Naive B cell (primary cell): ENCODE measurements around the gene DLL4. TPM values are rescaled to one million over a fixed set of nuclear protein-coding genes. Genes with fewer than 3 reads are reported as not detected.

Experiments
- ATAC-seq, 2 donors: fragments of 150-1000 bp; cut with Tn5 transposase; 2 replicates each; pipeline ENCODE4 v1.10.0; 2021; ENCODE audit warnings: low read depth in 2 of 2, mild to moderate bottlenecking in 2 of 2, moderate library complexity in 2 of 2
- DNase-seq: peaks from one replicate; pipeline ENCODE4 v3.0.0; 2022
- H3K27ac Mint-ChIP-seq, 6 donors: one replicate each; pipeline ENCODE4 v1.8.0; 2020 to 2022; ENCODE audit warnings: mild to moderate bottlenecking in 6 of 6, mixed read lengths in 6 of 6, moderate library complexity in 5 of 6, inconsistent platforms in 2 of 6
- H3K27me3 Mint-ChIP-seq, 3 donors: one replicate each; pipeline ENCODE4 v1.8.0; 2021 to 2022; ENCODE audit warnings: mixed read lengths in 3 of 3, mild to moderate bottlenecking in 1 of 3
- H3K36me3 Mint-ChIP-seq, 2 donors: one replicate each; pipeline ENCODE4 v1.8.0; 2020 to 2022; ENCODE audit warnings: mixed read lengths in 2 of 2, inconsistent platforms in 1 of 2, mild to moderate bottlenecking in 1 of 2
- H3K4me1 Mint-ChIP-seq, 3 donors: one replicate each; pipeline ENCODE4 v1.8.0; 2020 to 2022; ENCODE audit warnings: mixed read lengths in 3 of 3, inconsistent platforms in 1 of 3, mild to moderate bottlenecking in 1 of 3, moderate library complexity in 1 of 3
- H3K4me3 Mint-ChIP-seq, 8 donors: one replicate each; pipeline ENCODE4 v1.8.0; 2020 to 2022; ENCODE audit warnings: mild to moderate bottlenecking in 8 of 8, mixed read lengths in 8 of 8, moderate library complexity in 8 of 8, inconsistent platforms in 2 of 8
- H3K9me3 Mint-ChIP-seq, 7 donors: one replicate each; pipeline ENCODE4 v1.8.0; 2020 to 2022; ENCODE audit warnings: mixed read lengths in 7 of 7, mild to moderate bottlenecking in 5 of 7, inconsistent platforms in 2 of 7, moderate library complexity in 1 of 7
- polyA plus RNA-seq, 6 donors: library from polyadenylated mRNA; unstranded; fragments of 300-500 nt; fragmentation: Illumina TruSeq; gene quantifications; one replicate each; pipeline ENCODE4 v1.2.3, GENCODE V29; 2021; ENCODE audit warnings: low read depth in 6 of 6

DLL4 gene
- polyA plus RNA-seq, 6 donors from 2014 or later: not detected

DNA sequence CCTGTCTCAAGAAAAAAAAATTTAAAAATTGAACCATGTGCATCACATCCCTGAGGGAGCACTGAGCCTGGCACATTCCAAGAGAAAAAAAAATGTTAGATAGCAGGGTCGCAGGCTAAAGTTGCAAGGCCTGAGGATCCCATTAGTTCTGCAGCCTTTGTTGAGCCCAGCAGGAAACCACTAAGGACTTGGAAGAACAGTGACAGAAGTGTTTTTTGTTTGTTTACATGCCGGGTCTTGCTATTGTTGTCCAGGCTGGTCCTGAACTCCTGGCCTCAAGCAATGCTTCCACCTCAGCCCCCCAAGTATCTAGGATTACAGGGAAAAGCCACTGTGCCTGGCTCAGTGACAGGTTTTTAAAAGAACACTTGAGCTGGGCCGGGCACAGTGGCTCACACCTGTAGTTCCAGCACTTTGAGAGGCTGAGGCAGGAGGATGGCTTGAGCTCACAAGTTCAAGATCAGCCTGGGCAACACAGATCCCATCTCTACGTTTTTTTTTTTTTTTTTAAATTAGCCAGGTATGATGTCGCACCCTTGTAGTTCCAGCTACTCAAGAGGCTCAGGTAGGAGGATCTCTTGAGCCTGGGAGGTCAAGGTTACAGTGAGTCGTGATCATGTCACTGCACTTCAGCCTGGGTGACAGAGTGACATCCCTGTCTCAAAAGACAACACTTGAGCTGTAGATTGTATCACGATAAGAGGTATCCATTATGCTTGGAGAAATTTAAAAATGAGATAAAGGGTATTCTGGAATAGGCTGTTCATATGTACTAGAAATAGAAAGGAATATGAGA, 39.3 kb downstream of the DLL4 start:
- Mint-ChIP-seq H3K27ac (no peak overlapping the region), H3K9me3 (peaks cover 0 to 1% (median 0%) of the 10 kb centered on the region in 7 donors), H3K4me3 (no peak overlapping the region), H3K27me3 (peaks cover 0 to 10% (median 7%) of the 10 kb centered on the region in 3 donors), H3K36me3 (no peaks in the 10 kb centered on the region), H3K4me1 (peaks cover 0 to 8% (median 3%) of the 10 kb centered on the region in 3 donors)
- ATAC-seq (no peak), DNase-seq (no peak)

- H3K36me3 Mint-ChIP-seq: no peaks in the 10 kb centered on the region
- no peak overlapping the region for H3K4me3 Mint-ChIP-seq
- H3K27ac Mint-ChIP-seq: no peak overlapping the region
- H3K27me3 Mint-ChIP-seq: peaks cover 0 to 5% (median 4%) of the 10 kb centered on the region in 3 donors
- no peak for DNase-seq
- no peak for ATAC-seq
- H3K4me1 Mint-ChIP-seq: peaks cover 0 to 6% (median 3%) of the 10 kb centered on the region in 3 donors
- peaks cover 0 to 1% (median 0%) of the 10 kb centered on the region in 7 donors for H3K9me3 Mint-ChIP-seq
Measured at GRCh38 chr15:40969363-40969762, 40.2 kb downstream of the DLL4 start.

DNA sequence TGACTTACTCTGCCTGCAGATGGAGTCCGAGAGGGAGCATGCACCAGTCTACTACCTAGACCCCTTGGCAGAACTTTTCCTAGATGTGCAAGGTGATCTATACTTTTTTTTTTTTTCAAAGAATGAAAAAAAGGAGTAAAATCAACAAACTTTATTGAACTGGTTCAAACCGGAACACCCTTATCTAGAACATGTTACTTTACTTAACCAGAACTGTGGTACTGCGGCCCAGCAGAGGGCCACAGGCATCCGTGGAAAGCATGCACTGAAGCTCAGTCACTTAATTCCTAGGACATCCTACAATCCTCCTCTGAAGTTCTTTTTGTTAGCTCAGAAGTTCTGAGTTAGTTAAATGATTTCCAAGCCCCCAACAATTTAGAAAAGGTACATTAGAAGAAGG, 45.7 kb downstream of the DLL4 start:
- Mint-ChIP-seq H3K4me1 (peaks cover 0 to 3% (median 0%) of the 10 kb centered on the region in 3 donors), H3K36me3 (peaks cover 5 to 18% of the 10 kb centered on the region in 2 donors), H3K4me3 (no peak overlapping the region), H3K27ac (no peak overlapping the region), H3K27me3 (no peaks in the 10 kb centered on the region), H3K9me3 (no peaks in the 10 kb centered on the region)
- ATAC-seq: no peak
- DNase-seq: no peak

DNA sequence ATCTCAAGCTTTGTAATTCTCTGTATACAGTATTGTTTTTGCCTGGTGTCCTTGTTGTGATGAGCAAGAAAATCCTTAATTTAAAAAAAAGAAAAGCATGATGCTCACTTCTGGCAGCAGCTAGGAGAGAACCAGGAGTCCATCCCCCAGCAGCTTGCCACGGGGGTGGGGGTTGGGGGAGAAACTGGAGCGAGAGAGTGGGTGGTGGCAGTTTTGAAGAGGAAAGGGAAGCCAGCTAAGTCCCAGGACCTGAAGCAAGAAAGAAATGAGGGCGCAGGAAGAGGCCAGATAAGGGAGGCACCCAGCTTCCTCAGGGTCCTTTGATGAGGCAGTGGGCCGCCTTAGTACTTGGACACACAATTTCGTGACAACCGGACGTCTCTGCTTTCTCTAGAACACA, 47.7 kb downstream of the DLL4 start:
- H3K36me3 Mint-ChIP-seq: peaks cover 12 to 32% of the 10 kb centered on the region in 2 donors
- no peaks in the 10 kb centered on the region for H3K27me3 Mint-ChIP-seq
- no peak overlapping the region for H3K4me3 Mint-ChIP-seq
- no peak overlapping the region for H3K27ac Mint-ChIP-seq
- H3K4me1 Mint-ChIP-seq: peaks cover 0 to 3% (median 0%) of the 10 kb centered on the region in 3 donors
- H3K9me3 Mint-ChIP-seq: no peaks in the 10 kb centered on the region
- ATAC-seq: no peak
- no peak for DNase-seq

GRCh38 chr15:40978141-40978540, 49.0 kb downstream of the DLL4 start:
- ATAC-seq: no peak
- H3K27me3 Mint-ChIP-seq: no peaks in the 10 kb centered on the region
- H3K9me3 Mint-ChIP-seq: no peaks in the 10 kb centered on the region
- peak overlapping the region in 3 of 6 donors; percentile 17 to 54 (median 30) for H3K27ac Mint-ChIP-seq
- H3K4me1 Mint-ChIP-seq: no peaks in the 10 kb centered on the region
- no peak overlapping the region for H3K4me3 Mint-ChIP-seq
- DNase-seq: no peak
- H3K36me3 Mint-ChIP-seq: peaks cover 15 to 32% of the 10 kb centered on the region in 2 donors

GRCh38 chr15:40978562-40978961, 49.4 kb downstream of the DLL4 start:
- Mint-ChIP-seq H3K4me3 (no peak overlapping the region), H3K4me1 (no peaks in the 10 kb centered on the region), H3K36me3 (peaks cover 20 to 32% of the 10 kb centered on the region in 2 donors), H3K27ac (peak overlapping the region in 1 of 6 donors; percentile 54), H3K27me3 (no peaks in the 10 kb centered on the region), H3K9me3 (no peaks in the 10 kb centered on the region)
- DNase-seq (no peak), ATAC-seq (no peak)

- Mint-ChIP-seq H3K27me3 (no peaks in the 10 kb centered on the region), H3K9me3 (no peaks in the 10 kb centered on the region), H3K4me1 (no peaks in the 10 kb centered on the region), H3K4me3 (no peak overlapping the region), H3K27ac (peak overlapping the region in 1 of 6 donors; percentile 7), H3K36me3 (peaks cover 27 to 39% of the 10 kb centered on the region in 2 donors)
- DNase-seq (no peak), ATAC-seq (no peak)
Measured at GRCh38 chr15:40981186-40981585, 52.0 kb downstream of the DLL4 start.

- Mint-ChIP-seq H3K4me1 (no peaks in the 10 kb centered on the region), H3K9me3 (no peaks in the 10 kb centered on the region), H3K27me3 (no peaks in the 10 kb centered on the region), H3K36me3 (peaks cover 29 to 40% of the 10 kb centered on the region in 2 donors), H3K27ac (peak overlapping the region in 1 of 6 donors; percentile 38), H3K4me3 (no peak overlapping the region)
- no peak for DNase-seq
- ATAC-seq: no peak
Measured at GRCh38 chr15:40982855-40983254, 53.7 kb downstream of the DLL4 start.

- ATAC-seq (no peak), DNase-seq (no peak)
- Mint-ChIP-seq H3K4me1 (no peaks in the 10 kb centered on the region), H3K36me3 (peaks cover 32 to 36% of the 10 kb centered on the region in 2 donors), H3K27ac (no peak overlapping the region), H3K4me3 (no peak overlapping the region), H3K9me3 (no peaks in the 10 kb centered on the region), H3K27me3 (no peaks in the 10 kb centered on the region)
Measured at GRCh38 chr15:40984406-40984805, 55.3 kb downstream of the DLL4 start.

DNA sequence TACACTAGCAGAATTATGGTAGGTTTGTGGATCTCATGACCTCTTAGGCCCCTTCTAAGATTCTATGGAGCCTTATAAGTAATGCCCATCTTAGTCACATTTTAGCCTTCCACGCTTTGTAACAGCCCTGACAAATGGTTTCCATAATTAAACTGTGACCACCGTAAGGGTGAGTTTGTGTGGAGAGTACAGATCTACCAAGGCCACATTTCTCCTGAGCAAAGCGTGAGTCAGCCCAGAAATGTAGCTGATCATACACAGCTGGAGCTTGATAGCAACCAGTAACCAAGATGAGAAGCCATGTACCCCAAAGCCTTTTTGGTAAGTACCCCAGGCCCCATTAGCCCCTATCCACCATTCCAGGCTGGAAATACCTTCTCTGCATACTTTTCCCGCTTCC, 55.8 kb downstream of the DLL4 start:
- Mint-ChIP-seq H3K4me1 (peaks cover 0 to 5% (median 0%) of the 10 kb centered on the region in 3 donors), H3K36me3 (peaks cover 35 to 36% of the 10 kb centered on the region in 2 donors)
- ATAC-seq: no peak

DNA sequence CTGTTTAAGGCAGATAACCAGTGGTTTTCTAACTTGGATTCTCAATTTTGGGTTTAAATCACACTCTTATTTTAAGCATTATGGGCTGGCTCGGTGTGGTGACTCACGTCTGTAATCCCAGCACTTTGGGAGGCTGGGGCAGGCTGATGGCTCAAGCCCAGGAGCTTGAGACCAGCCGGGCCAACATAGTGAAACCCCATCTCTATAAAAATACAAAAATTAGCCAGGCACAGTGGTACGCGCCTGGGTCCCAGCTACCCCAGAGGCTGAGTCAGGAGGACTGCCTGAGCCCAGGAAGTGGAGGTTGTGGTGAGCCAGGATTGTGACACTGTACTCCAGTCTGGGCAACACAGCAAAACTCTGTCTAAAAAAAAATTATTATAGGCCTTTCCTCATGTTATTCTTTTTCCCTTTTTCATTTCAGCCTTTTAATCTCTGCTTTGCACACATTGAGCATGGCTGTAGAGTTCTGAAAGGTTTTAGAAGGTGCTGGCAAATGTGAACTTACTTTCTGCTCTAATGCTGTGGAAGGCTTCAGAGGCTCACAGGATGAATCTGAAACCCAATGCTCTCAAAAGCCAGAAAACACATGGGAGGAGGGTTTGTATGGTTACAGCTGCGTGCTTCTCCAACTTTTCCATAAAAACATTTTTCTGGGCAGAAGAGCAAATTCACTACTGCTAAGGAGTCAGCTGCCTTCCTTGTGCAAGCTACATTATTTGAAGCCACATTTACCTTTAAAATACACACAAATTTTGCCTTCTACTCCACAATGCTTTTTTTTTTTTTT, 56.6 kb downstream of the DLL4 start:
- no peak for ATAC-seq
- no peak for DNase-seq
- Mint-ChIP-seq H3K27ac (peak overlapping the region in 1 of 6 donors; percentile 50), H3K4me1 (peaks cover 0 to 5% (median 0%) of the 10 kb centered on the region in 3 donors), H3K36me3 (peaks cover 33 to 36% of the 10 kb centered on the region in 2 donors), H3K4me3 (no peak overlapping the region), H3K27me3 (no peaks in the 10 kb centered on the region), H3K9me3 (peaks cover 0 to 6% (median 0%) of the 10 kb centered on the region in 7 donors)

More for the DNA sequence above, 55.8 kb downstream of the DLL4 start:
- DNase-seq: no peak
- Mint-ChIP-seq H3K4me3 (no peak overlapping the region), H3K27ac (peak overlapping the region in 1 of 6 donors; percentile 50), H3K27me3 (no peaks in the 10 kb centered on the region), H3K9me3 (peaks cover 0 to 5% (median 0%) of the 10 kb centered on the region in 7 donors)

GRCh38 chr15:40986820-40987219, 57.7 kb downstream of the DLL4 start:
- DNase-seq: no peak
- Mint-ChIP-seq H3K27me3 (no peaks in the 10 kb centered on the region), H3K27ac (no peak overlapping the region), H3K4me1 (peaks cover 0 to 11% (median 0%) of the 10 kb centered on the region in 3 donors), H3K4me3 (no peak overlapping the region), H3K36me3 (peaks cover 36 to 41% of the 10 kb centered on the region in 2 donors), H3K9me3 (peaks cover 0 to 6% (median 0%) of the 10 kb centered on the region in 7 donors)
- ATAC-seq: no peak

GRCh38 chr15:40988156-40988555, 59.0 kb downstream of the DLL4 start:
- peaks cover 32 to 42% of the 10 kb centered on the region in 2 donors for H3K36me3 Mint-ChIP-seq

More at GRCh38 chr15:40988156-40988555, 59.0 kb downstream of the DLL4 start:
- DNase-seq (no peak), ATAC-seq (no peak)
- peaks cover 0 to 11% (median 0%) of the 10 kb centered on the region in 3 donors for H3K4me1 Mint-ChIP-seq
- H3K9me3 Mint-ChIP-seq: peaks cover 0 to 6% (median 0%) of the 10 kb centered on the region in 7 donors
- no peak overlapping the region for H3K4me3 Mint-ChIP-seq
- H3K27ac Mint-ChIP-seq: no peak overlapping the region
- H3K27me3 Mint-ChIP-seq: no peaks in the 10 kb centered on the region
